ENCODE results near the gene MEGF9. TPM values are rescaled to one million over a fixed set of nuclear protein-coding genes. Genes with fewer than 3 reads are reported as not detected.
A peak's percentile ranks its signal among the peaks of the same experiment; 100 is the strongest.

MEGF9 gene
- total and polyA plus RNA-seq, 2 of the 13 experiments (the other 11 are each of a cell fraction or from before 2014, with no cell fraction given) = 3.1 to 3.3 TPM

- peak; percentile 94 for TF ChIP-seq ZNF687 (CRISPR knock-in tag; IDR thresholded peaks at IDR 0.05)
- TF ChIP-seq IRX3 (CRISPR knock-in tag; IDR thresholded peaks at IDR 0.05; ENCODE audit: borderline replicate concordance, low read depth) = no peak
- TF ChIP-seq SNRNP70 (IDR thresholded peaks at IDR 0.05; ENCODE audit: low read depth, low read length) = no peak
- no peak; the same call in 1 of the 2 replicates for TF ChIP-seq ZBTB26 (CRISPR knock-in tag; IDR thresholded peaks at IDR 0.05; ENCODE audit: borderline replicate concordance)
- TF ChIP-seq IKZF4 (CRISPR knock-in tag; IDR thresholded peaks at IDR 0.05; ENCODE audit: borderline replicate concordance, low read depth, not compliant biosample characterization) = no peak
- TF ChIP-seq, protein P1, sequence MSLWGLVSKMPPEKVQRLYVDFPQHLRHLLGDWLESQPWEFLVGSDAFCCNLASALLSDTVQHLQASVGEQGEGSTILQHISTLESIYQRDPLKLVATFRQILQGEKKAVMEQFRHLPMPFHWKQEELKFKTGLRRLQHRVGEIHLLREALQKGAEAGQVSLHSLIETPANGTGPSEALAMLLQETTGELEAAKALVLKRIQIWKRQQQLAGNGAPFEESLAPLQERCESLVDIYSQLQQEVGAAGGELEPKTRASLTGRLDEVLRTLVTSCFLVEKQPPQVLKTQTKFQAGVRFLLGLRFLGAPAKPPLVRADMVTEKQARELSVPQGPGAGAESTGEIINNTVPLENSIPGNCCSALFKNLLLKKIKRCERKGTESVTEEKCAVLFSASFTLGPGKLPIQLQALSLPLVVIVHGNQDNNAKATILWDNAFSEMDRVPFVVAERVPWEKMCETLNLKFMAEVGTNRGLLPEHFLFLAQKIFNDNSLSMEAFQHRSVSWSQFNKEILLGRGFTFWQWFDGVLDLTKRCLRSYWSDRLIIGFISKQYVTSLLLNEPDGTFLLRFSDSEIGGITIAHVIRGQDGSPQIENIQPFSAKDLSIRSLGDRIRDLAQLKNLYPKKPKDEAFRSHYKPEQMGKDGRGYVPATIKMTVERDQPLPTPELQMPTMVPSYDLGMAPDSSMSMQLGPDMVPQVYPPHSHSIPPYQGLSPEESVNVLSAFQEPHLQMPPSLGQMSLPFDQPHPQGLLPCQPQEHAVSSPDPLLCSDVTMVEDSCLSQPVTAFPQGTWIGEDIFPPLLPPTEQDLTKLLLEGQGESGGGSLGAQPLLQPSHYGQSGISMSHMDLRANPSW (CRISPR knock-in tag; IDR thresholded peaks at IDR 0.05; ENCODE audit: borderline replicate concordance) = no peak; the same call in 1 of the 2 replicates
- peak; percentile 63; the same call in 1 of the 2 replicates for TF ChIP-seq ZNF124 (CRISPR knock-in tag; IDR thresholded peaks at IDR 0.05)
- TF ChIP-seq ATF1 (CRISPR knock-in tag; IDR thresholded peaks at IDR 0.05) = peak; percentile 59; the same call in 1 of the 2 replicates
- no peak for TF ChIP-seq ZNF496 (CRISPR knock-in tag; IDR thresholded peaks at IDR 0.05; ENCODE audit: insufficient replicate concordance)
- TF ChIP-seq GATAD1 (CRISPR knock-in tag; IDR thresholded peaks at IDR 0.05) = peak; percentile 69
- peak; percentile 81 for TF ChIP-seq ZMYM3 (CRISPR knock-in tag; IDR thresholded peaks at IDR 0.05)
- peak; percentile 80 for TF ChIP-seq ZSCAN29 (CRISPR knock-in tag; conservative IDR thresholded peaks at IDR 0.05)
- TF ChIP-seq ZNF12 (CRISPR knock-in tag; IDR thresholded peaks at IDR 0.05) = 0 out of 2 replicates have a peak, but pooled peaks have one; percentile 37
- TF ChIP-seq, protein P2, sequence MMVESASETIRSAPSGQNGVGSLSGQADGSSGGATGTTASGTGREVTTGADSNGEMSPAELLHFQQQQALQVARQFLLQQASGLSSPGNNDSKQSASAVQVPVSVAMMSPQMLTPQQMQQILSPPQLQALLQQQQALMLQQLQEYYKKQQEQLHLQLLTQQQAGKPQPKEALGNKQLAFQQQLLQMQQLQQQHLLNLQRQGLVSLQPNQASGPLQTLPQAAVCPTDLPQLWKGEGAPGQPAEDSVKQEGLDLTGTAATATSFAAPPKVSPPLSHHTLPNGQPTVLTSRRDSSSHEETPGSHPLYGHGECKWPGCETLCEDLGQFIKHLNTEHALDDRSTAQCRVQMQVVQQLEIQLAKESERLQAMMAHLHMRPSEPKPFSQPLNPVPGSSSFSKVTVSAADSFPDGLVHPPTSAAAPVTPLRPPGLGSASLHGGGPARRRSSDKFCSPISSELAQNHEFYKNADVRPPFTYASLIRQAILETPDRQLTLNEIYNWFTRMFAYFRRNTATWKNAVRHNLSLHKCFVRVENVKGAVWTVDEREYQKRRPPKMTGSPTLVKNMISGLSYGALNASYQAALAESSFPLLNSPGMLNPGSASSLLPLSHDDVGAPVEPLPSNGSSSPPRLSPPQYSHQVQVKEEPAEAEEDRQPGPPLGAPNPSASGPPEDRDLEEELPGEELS (CRISPR knock-in tag; IDR thresholded peaks at IDR 0.05) = peak; percentile 90
- no peak for TF ChIP-seq ZNF597 (CRISPR knock-in tag; IDR thresholded peaks at IDR 0.05)
- TF ChIP-seq ZNF672 (CRISPR knock-in tag; IDR thresholded peaks at IDR 0.05) = no peak
- TF ChIP-seq ZNF790 (CRISPR knock-in tag; IDR thresholded peaks at IDR 0.05; ENCODE audit: borderline replicate concordance) = no peak
Measured at GRCh38 chr9:120571443-120572257, 142.6 kb downstream of the MEGF9 start (continued).
